GM23338 (cell line): ENCODE results near the gene TMEM51. TPM values are rescaled to one million over a fixed set of nuclear protein-coding genes. Genes with fewer than 3 reads are reported as not detected.

Experiments
- ATAC-seq: fragments of 200-7000 bp; cut with Tn5 transposase; 3 replicates; pipeline ENCODE4 v1.9.1; 2020
- DNase-seq: peaks from one replicate; pipeline ENCODE4 v3.0.0-alpha.2; 2015; ENCODE audit warnings: low spot score
- H2AFZ ChIP-seq: fragments of 200-600 bp; sonication (generic); 2 replicates; pipeline ENCODE4 v1.8.0; 2016; ENCODE audit warnings: antibody characterized with exemption, mild to moderate bottlenecking, moderate library complexity
- H3F3A ChIP-seq: fragments of 200-600 bp; sonication (generic); replicated peaks from 2 replicates; pipeline ENCODE4 v1.8.0; 2017; ENCODE audit warnings: antibody characterized with exemption, mixed run types, low read depth
- H3K27ac ChIP-seq: fragments of 200-600 bp; sonication (generic); 2 replicates; pipeline ENCODE4 v1.6.1; 2016; ENCODE audit warnings: low read depth
- H3K27me3 ChIP-seq: fragments of 200-600 bp; sonication (generic); 2 replicates; pipeline ENCODE4 v1.8.0; 2016; ENCODE audit warnings: mild to moderate bottlenecking, mixed run types, moderate library complexity; ENCODE audit not compliant: insufficient read depth
- H3K36me3 ChIP-seq: fragments of 200-600 bp; sonication (generic); 2 replicates; pipeline ENCODE4 v1.8.0; 2016; ENCODE audit warnings: mild to moderate bottlenecking; ENCODE audit not compliant: insufficient read depth
- H3K4me1 ChIP-seq: fragments of 200-600 bp; sonication (generic); 2 replicates; pipeline ENCODE4 v1.8.0; 2016; ENCODE audit warnings: mild to moderate bottlenecking, moderate library complexity; ENCODE audit not compliant: insufficient read depth
- H3K4me2 ChIP-seq: fragments of 200-600 bp; sonication (generic); 2 replicates; pipeline ENCODE4 v1.7.1; 2017; ENCODE audit warnings: mixed run types
- H3K4me3 ChIP-seq: fragments of 200-600 bp; sonication (generic); 2 replicates; pipeline ENCODE4 v1.6.1; 2016; ENCODE audit warnings: mixed run types
- H3K79me2 ChIP-seq: fragments of 200-600 bp; sonication (generic); replicated peaks from 2 replicates; pipeline ENCODE4 v1.8.0; 2017; ENCODE audit warnings: mild to moderate bottlenecking; ENCODE audit not compliant: insufficient read depth
- H3K9me2 ChIP-seq: fragments of 200-600 bp; sonication (generic); 2 replicates; pipeline ENCODE4 v1.8.0; 2017; ENCODE audit not compliant: insufficient read depth
- H4K20me1 ChIP-seq: fragments of 200-600 bp; sonication (generic); replicated peaks from 2 replicates; pipeline ENCODE4 v1.8.0; 2017; ENCODE audit warnings: mild to moderate bottlenecking; ENCODE audit not compliant: insufficient read depth
- H3K27ac Mint-ChIP-seq: 2 replicates; pipeline ENCODE4 v1.8.0; 2020; ENCODE audit warnings: inconsistent platforms, mild to moderate bottlenecking, moderate library complexity, mixed read lengths
- H3K27me3 Mint-ChIP-seq: 3 replicates; pipeline ENCODE4 v1.8.0; 2022; ENCODE audit warnings: low read depth, mild to moderate bottlenecking, moderate library complexity, mixed read lengths, inconsistent platforms; ENCODE audit not compliant: insufficient read depth, poor library complexity
- H3K36me3 Mint-ChIP-seq: 3 replicates; pipeline ENCODE4 v1.8.0; 2021; ENCODE audit warnings: low read depth, mild to moderate bottlenecking, inconsistent platforms, moderate library complexity, mixed read lengths
- H3K4me1 Mint-ChIP-seq: 3 replicates; pipeline ENCODE4 v1.8.0; 2020; ENCODE audit warnings: mild to moderate bottlenecking, inconsistent platforms, mixed read lengths
- H3K4me3 Mint-ChIP-seq: 3 replicates; pipeline ENCODE4 v1.8.0; 2021; ENCODE audit warnings: moderate library complexity, mild to moderate bottlenecking, inconsistent platforms, mixed read lengths
- H3K9me3 Mint-ChIP-seq: 3 replicates; pipeline ENCODE4 v1.8.0; 2020; ENCODE audit warnings: moderate library complexity, mild to moderate bottlenecking, inconsistent platforms, mixed read lengths
- CREB1 ChIP-seq: fragments of 250-450 bp; sonication (Bioruptor Pico); IDR thresholded peaks from 2 replicates; pipeline ENCODE4 v1.5.0; 2020; ENCODE audit warnings: low read depth, mild to moderate bottlenecking, moderate library complexity
- EZH2 ChIP-seq: fragments of 200-600 bp; sonication (generic); IDR thresholded peaks from one replicate; pipeline ENCODE4 v1.8.0; 2017; ENCODE audit warnings: antibody characterized with exemption, mild to moderate bottlenecking, low read depth; ENCODE audit not compliant: unreplicated experiment
- EZH2phosphoT487 ChIP-seq: fragments of 200-600 bp; sonication (generic); IDR thresholded peaks from one replicate; pipeline ENCODE4 v1.8.1; 2018; ENCODE audit warnings: antibody characterized with exemption; ENCODE audit not compliant: unreplicated experiment
- POLR2AphosphoS5 ChIP-seq: IDR thresholded peaks from 2 replicates; pipeline ENCODE4 v1.6.1; 2016; ENCODE audit warnings: antibody characterized with exemption, low read depth
- STAT1 ChIP-seq: IDR thresholded peaks from one replicate; pipeline ENCODE4 v1.6.1; 2016; ENCODE audit warnings: antibody characterized with exemption; ENCODE audit not compliant: unreplicated experiment
- ZNF114 ChIP-seq: fragments of 250-450 bp; sonication (Bioruptor Pico); IDR thresholded peaks from 2 replicates; pipeline ENCODE4 v1.5.0; 2020; ENCODE audit warnings: mild to moderate bottlenecking, moderate library complexity
- ZNF331 ChIP-seq: fragments of 250-450 bp; sonication (Bioruptor Pico); IDR thresholded peaks from 2 replicates; pipeline ENCODE4 v1.5.0; 2020; ENCODE audit warnings: low read depth, mild to moderate bottlenecking, moderate library complexity
- polyA plus RNA-seq: library from polyadenylated mRNA; unstranded; fragments of >200 nt; fragmentation: Nextera tagmentation; extraction: Ambion mirVana; gene quantifications from 2 replicates; pipeline ENCODE4 v1.2.1, GENCODE V29; 2016
- total RNA-seq: library from RNA; depleted of rRNA; stranded (reverse); fragments of >200 nt; shearing (Covaris generic); gene quantifications from 2 replicates; pipeline ENCODE4 v1.2.3, GENCODE V29; 2014
- TF ChIP-seq, protein P1 (sequence below): fragments of 250-450 bp; sonication (Bioruptor Pico); IDR thresholded peaks from 2 replicates; pipeline ENCODE4 v1.5.0; 2020; ENCODE audit warnings: mild to moderate bottlenecking, moderate library complexity
- TF ChIP-seq, protein P2 (sequence below): IDR thresholded peaks from 2 replicates; pipeline ENCODE4 v1.6.1; 2016; ENCODE audit warnings: antibody characterized with exemption
- TF ChIP-seq, protein P3 (sequence below): IDR thresholded peaks from one replicate; pipeline ENCODE4 v1.6.1; 2018; ENCODE audit warnings: antibody characterized with exemption; ENCODE audit not compliant: unreplicated experiment

TMEM51 gene
- total and polyA plus RNA-seq, 2 experiments from 2014 or later, result 4.0 to 5.2 TPM

DNA sequence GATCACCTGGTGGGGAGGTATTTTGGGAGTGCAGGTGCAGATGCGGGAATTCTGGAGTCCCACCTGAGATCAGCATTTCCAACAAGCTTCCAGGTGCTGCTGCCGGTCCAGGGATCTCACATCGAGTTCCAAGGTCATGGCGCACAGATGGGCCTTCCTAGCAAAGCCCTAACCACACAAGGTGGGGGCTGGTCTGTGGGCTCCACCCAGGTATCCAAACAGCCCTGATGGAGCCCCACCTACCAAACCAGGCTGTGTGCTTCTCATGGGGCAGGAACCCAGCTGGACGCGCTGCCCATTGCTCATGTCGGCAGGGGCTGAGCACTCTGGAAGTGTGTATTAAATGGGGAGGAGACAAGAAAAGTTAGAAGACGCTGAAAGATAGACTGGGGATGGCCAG, 35.0 kb upstream of the TMEM51 start:
- ATAC-seq, result no peak

DNA sequence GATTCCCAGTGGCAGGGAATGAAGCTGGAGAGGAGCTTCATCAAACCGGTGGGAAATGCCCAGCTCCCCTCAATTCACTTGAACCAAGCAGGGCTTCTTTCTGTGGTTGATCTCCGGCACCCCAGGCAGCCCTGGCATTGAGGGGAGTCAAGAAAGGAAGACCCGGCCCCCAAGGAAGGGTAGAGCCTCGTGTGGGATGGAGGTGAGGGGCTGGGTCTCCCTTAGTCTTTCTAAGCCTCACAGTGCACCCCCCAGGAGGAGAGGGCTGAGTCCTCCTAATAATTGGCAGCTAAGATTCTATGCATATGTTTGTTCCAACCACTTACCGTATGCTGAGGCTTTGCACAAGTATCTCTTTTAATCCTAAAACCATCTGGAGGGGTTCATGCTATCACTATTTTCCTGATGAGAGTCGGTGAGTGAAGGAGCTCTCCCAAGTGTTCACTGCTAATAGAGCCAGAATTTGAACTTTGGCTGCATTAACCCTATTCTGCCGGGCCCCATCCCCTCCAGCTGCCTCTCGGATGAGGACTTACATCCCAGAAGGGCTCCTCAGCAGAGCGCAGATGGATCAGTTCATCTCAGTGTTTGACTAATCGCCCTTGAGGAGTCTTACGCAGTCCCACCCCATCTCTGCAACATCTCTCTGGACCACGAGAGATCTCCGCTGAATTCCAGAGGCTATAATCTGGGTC, 33.1 kb upstream of the TMEM51 start:
- Histone ChIP-seq H4K20me1 (no peaks in the 10 kb centered on the region), H3K4me3 (no peak overlapping the region), H3K4me1 (no peaks in the 10 kb centered on the region), H3K4me2 (no peak overlapping the region), H3K36me3 (no peaks in the 10 kb centered on the region), H2AFZ (no peak overlapping the region), H3K27ac (no peak overlapping the region), H3K27me3 (no peaks in the 10 kb centered on the region), H3K9me2 (0 out of 2 replicates have a peak, but pooled peaks cover 3% of the 10 kb centered on the region), H3F3A (no peaks in the 10 kb centered on the region), H3K79me2 (no peaks in the 10 kb centered on the region)
- Mint-ChIP-seq H3K4me1 (no peaks in the 10 kb centered on the region; the same call in 2 of the 3 replicates), H3K4me3 (no peak overlapping the region), H3K27ac (no peak overlapping the region), H3K36me3 (no peaks in the 10 kb centered on the region), H3K27me3 (peaks cover 8% of the 10 kb centered on the region), H3K9me3 (no peaks in the 10 kb centered on the region)
- ATAC-seq (no peak), DNase-seq (no peak)
- TF ChIP-seq ZNF114 (CRISPR knock-in tag) (no peak), EZH2phosphoT487 (no peak), CREB1 (CRISPR knock-in tag) (no peak), EZH2 (no peak), POLR2AphosphoS5 (no peak), ZNF331 (CRISPR knock-in tag) (no peak)
- TF ChIP-seq, protein P1, sequence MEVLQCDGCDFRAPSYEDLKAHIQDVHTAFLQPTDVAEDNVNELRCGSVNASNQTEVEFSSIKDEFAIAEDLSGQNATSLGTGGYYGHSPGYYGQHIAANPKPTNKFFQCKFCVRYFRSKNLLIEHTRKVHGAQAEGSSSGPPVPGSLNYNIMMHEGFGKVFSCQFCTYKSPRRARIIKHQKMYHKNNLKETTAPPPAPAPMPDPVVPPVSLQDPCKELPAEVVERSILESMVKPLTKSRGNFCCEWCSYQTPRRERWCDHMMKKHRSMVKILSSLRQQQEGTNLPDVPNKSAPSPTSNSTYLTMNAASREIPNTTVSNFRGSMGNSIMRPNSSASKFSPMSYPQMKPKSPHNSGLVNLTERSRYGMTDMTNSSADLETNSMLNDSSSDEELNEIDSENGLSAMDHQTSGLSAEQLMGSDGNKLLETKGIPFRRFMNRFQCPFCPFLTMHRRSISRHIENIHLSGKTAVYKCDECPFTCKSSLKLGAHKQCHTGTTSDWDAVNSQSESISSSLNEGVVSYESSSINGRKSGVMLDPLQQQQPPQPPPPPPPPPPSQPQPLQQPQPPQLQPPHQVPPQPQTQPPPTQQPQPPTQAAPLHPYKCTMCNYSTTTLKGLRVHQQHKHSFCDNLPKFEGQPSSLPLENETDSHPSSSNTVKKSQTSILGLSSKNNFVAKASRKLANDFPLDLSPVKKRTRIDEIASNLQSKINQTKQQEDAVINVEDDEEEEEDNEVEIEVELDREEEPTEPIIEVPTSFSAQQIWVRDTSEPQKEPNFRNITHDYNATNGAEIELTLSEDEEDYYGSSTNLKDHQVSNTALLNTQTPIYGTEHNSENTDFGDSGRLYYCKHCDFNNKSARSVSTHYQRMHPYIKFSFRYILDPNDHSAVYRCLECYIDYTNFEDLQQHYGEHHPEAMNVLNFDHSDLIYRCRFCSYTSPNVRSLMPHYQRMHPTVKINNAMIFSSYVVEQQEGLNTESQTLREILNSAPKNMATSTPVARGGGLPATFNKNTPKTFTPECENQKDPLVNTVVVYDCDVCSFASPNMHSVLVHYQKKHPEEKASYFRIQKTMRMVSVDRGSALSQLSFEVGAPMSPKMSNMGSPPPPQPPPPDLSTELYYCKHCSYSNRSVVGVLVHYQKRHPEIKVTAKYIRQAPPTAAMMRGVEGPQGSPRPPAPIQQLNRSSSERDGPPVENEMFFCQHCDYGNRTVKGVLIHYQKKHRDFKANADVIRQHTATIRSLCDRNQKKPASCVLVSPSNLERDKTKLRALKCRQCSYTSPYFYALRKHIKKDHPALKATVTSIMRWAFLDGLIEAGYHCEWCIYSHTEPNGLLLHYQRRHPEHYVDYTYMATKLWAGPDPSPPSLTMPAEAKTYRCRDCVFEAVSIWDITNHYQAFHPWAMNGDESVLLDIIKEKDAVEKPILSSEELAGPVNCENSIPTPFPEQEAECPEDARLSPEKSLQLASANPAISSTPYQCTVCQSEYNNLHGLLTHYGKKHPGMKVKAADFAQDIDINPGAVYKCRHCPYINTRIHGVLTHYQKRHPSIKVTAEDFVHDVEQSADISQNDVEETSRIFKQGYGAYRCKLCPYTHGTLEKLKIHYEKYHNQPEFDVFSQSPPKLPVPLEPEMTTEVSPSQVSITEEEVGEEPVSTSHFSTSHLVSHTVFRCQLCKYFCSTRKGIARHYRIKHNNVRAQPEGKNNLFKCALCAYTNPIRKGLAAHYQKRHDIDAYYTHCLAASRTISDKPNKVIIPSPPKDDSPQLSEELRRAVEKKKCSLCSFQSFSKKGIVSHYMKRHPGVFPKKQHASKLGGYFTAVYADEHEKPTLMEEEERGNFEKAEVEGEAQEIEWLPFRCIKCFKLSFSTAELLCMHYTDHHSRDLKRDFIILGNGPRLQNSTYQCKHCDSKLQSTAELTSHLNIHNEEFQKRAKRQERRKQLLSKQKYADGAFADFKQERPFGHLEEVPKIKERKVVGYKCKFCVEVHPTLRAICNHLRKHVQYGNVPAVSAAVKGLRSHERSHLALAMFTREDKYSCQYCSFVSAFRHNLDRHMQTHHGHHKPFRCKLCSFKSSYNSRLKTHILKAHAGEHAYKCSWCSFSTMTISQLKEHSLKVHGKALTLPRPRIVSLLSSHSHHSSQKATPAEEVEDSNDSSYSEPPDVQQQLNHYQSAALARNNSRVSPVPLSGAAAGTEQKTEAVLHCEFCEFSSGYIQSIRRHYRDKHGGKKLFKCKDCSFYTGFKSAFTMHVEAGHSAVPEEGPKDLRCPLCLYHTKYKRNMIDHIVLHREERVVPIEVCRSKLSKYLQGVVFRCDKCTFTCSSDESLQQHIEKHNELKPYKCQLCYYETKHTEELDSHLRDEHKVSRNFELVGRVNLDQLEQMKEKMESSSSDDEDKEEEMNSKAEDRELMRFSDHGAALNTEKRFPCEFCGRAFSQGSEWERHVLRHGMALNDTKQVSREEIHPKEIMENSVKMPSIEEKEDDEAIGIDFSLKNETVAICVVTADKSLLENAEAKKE, result no peak
- TF ChIP-seq, protein P2, sequence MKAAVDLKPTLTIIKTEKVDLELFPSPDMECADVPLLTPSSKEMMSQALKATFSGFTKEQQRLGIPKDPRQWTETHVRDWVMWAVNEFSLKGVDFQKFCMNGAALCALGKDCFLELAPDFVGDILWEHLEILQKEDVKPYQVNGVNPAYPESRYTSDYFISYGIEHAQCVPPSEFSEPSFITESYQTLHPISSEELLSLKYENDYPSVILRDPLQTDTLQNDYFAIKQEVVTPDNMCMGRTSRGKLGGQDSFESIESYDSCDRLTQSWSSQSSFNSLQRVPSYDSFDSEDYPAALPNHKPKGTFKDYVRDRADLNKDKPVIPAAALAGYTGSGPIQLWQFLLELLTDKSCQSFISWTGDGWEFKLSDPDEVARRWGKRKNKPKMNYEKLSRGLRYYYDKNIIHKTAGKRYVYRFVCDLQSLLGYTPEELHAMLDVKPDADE, result no peak
- TF ChIP-seq, protein P3, sequence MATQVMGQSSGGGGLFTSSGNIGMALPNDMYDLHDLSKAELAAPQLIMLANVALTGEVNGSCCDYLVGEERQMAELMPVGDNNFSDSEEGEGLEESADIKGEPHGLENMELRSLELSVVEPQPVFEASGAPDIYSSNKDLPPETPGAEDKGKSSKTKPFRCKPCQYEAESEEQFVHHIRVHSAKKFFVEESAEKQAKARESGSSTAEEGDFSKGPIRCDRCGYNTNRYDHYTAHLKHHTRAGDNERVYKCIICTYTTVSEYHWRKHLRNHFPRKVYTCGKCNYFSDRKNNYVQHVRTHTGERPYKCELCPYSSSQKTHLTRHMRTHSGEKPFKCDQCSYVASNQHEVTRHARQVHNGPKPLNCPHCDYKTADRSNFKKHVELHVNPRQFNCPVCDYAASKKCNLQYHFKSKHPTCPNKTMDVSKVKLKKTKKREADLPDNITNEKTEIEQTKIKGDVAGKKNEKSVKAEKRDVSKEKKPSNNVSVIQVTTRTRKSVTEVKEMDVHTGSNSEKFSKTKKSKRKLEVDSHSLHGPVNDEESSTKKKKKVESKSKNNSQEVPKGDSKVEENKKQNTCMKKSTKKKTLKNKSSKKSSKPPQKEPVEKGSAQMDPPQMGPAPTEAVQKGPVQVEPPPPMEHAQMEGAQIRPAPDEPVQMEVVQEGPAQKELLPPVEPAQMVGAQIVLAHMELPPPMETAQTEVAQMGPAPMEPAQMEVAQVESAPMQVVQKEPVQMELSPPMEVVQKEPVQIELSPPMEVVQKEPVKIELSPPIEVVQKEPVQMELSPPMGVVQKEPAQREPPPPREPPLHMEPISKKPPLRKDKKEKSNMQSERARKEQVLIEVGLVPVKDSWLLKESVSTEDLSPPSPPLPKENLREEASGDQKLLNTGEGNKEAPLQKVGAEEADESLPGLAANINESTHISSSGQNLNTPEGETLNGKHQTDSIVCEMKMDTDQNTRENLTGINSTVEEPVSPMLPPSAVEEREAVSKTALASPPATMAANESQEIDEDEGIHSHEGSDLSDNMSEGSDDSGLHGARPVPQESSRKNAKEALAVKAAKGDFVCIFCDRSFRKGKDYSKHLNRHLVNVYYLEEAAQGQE, result no peak

More for the DNA sequence above, 35.0 kb upstream of the TMEM51 start:
- Histone ChIP-seq H3K27me3 (no peaks in the 10 kb centered on the region), H3K27ac (no peak overlapping the region), H3F3A (no peaks in the 10 kb centered on the region), H3K9me2 (no peaks in the 10 kb centered on the region), H3K4me2 (no peak overlapping the region), H2AFZ (no peak overlapping the region), H3K4me1 (no peaks in the 10 kb centered on the region), H3K36me3 (no peaks in the 10 kb centered on the region), H3K79me2 (no peaks in the 10 kb centered on the region), H4K20me1 (no peaks in the 10 kb centered on the region), H3K4me3 (no peak overlapping the region)
- Mint-ChIP-seq H3K27me3 (peaks cover 11% of the 10 kb centered on the region), H3K4me1 (peaks cover 4% of the 10 kb centered on the region; the same call in 2 of the 3 replicates), H3K4me3 (no peak overlapping the region), H3K9me3 (no peaks in the 10 kb centered on the region), H3K36me3 (no peaks in the 10 kb centered on the region), H3K27ac (no peak overlapping the region)
- no peak for TF ChIP-seq ZNF331 (CRISPR knock-in tag)
- no peak for TF ChIP-seq EZH2phosphoT487
- no peak for TF ChIP-seq CREB1 (CRISPR knock-in tag)
- TF ChIP-seq STAT1, result no peak
- no peak for TF ChIP-seq ZNF114 (CRISPR knock-in tag)
- no peak for DNase-seq
